Parietal lobe (tissue), 2 donors: ENCODE results near the gene HSF2. TPM values are rescaled to one million over a fixed set of nuclear protein-coding genes. Genes with fewer than 3 reads are reported as not detected.

Source experiments
- small RNA-seq: library from RNA; depleted of rRNA; stranded (forward); fragments of <200 nt; gene quantifications from one replicate; pipeline ENCODE3, GENCODE V24; 2014; ENCODE audit warnings: low replicate concordance
- total RNA-seq: library from RNA; depleted of rRNA; stranded (reverse); fragments of >200 nt; gene quantifications from one replicate; pipeline ENCODE4 v1.2.3, GENCODE V29; 2014

HSF2 gene
- 80.1 TPM for total RNA-seq

GRCh38 chr6:122399348-122400120 is at the start of gene HSF2:
TSS of gene HSF2 (plus strand) at chr6:122399652. CDS start at chr6:122399738, 86 bp downstream.

GRCh38 chr6:122471107-122472021 is 71.9 kb downstream of the HSF2 start, which contains the start of gene SERINC1:
TSS of gene SERINC1 (minus strand) at chr6:122471807. CDS start at chr6:122471737, 70 bp downstream.

Small RNA genes within 50 kb of the gene (small RNA-seq; reads per million reads assigned to genes)
- gene Z99129.1, result not detected

Other genes with a start within 250 kb of the HSF2 start
- 490 TPM for gene SERINC1, start 72.2 kb downstream of the HSF2 start, total RNA-seq
- 0.94 TPM for gene PKIB, start 210.8 kb downstream of the HSF2 start, total RNA-seq